Iris pigment epithelial cell (primary cell): ENCODE measurements around the gene ARPC4.
"Not testable (repeated sequence)": the region's sequence is repeated elsewhere in the genome, so short reads cannot be mapped to it uniquely, and the experiment has no call there.

Experiments
- DNase-seq: peaks from one replicate; pipeline ENCODE4 v3.0.0-alpha.2; 2011; ENCODE audit warnings: low read depth

ARPC4 gene

DNA sequence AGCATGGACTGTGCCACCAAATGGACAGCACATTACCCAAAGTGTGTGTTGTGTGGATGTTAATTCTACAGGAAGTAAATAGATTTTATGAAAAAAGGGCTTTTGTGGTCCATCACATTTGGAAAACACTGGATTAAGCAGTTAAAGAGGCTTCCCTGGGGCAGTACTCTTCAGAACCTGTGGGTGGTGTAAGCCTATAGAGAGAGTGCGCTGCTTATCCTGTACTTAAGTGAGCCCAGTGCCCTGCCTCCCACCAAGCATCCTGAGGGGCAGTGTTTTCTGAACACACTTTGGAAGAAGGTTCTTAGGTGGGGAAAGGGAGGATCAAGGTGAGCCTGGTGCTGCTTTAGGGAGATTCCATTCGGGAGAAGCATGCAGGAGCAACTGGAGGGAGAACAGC is 28.1 kb downstream of the ARPC4 start:
- peak; percentile 47 for DNase-seq

DNA sequence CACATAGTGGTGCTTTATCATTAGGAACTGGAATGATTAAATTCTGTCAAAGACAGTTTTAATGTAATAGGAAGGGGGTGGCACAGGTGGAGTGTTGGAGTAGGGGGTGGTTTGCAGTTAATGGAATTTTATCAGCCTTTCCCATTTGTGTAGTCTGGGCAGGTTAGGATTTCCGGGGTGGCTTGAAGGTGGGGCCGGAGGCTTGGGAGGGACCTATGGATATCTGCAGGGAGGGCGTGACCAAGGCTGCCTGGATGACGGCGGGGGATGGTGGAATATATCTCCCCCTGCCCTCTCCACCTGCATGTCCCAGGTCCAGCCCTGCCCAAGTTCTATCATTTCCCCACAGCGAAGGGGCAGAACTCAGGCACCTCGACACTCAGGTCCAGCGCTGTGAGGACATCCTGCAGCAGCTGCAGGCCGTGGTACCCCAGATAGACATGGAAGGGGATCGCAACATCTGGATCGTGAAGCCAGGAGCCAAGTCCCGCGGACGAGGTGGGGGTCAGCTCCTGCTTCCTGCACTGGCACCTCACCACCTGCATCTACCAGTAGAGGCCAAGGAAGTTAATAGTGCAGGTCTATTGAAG is 32.7 kb downstream of the ARPC4 start:
- DNase-seq, result no peak

DNA sequence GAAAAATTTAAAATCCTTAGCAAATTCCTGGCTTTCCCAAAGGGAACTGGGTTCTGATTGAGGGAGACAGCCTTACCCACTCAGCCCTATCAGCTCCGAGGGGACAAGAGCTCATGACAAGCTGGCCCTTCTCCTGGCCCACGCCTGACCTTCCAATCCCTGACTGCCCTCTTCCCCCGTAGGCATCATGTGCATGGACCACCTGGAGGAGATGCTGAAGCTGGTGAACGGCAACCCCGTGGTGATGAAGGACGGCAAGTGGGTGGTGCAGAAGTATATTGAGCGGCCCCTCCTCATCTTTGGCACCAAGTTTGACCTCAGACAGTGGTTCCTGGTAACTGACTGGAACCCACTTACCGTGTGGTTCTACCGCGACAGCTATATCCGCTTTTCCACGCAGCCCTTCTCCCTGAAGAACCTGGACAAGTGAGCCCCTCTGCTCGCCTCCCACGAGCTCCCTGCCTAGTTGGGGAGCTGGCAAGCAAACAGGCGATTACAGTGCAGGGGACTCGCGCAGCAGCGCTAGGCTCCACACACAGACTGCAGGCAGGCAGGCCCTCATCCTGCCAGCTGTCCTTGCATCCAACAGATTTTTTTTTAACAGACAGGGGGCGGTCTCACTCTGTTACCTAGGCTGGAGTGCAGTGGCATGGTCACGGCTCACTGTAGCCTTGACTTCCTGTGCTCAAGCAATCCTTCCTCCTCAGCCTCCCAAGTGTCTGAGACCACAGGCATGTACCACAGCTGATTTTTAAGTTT is 34.1 kb downstream of the ARPC4 start:
- peak; percentile 18 for DNase-seq

GRCh38 chr3:9828801-9829755 is 36.2 kb downstream of the ARPC4 start:
- DNase-seq, result no peak

GRCh38 chr3:9831253-9831652 is 38.4 kb downstream of the ARPC4 start:
- no peak for DNase-seq

DNA sequence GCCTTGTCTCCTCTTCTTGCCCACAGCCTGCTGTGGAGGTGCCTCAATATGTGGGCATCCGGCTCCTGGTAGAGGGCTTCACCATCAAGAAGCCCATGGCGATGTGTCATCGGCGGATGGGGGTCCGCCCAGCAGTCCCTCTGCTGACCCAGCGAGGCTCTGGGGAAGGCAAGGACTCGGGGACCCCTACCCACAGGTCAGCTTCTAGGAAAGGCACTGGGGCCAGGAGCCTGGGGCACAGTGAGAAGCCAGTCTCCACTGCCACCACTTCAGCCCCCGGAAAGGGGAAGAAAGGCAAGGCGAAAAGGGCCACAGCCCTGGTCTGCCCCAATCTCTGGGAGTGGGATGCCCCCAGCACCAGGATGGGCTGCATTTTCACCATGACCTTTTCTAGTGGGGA is 40.2 kb downstream of the ARPC4 start:
- no peak for DNase-seq

DNA sequence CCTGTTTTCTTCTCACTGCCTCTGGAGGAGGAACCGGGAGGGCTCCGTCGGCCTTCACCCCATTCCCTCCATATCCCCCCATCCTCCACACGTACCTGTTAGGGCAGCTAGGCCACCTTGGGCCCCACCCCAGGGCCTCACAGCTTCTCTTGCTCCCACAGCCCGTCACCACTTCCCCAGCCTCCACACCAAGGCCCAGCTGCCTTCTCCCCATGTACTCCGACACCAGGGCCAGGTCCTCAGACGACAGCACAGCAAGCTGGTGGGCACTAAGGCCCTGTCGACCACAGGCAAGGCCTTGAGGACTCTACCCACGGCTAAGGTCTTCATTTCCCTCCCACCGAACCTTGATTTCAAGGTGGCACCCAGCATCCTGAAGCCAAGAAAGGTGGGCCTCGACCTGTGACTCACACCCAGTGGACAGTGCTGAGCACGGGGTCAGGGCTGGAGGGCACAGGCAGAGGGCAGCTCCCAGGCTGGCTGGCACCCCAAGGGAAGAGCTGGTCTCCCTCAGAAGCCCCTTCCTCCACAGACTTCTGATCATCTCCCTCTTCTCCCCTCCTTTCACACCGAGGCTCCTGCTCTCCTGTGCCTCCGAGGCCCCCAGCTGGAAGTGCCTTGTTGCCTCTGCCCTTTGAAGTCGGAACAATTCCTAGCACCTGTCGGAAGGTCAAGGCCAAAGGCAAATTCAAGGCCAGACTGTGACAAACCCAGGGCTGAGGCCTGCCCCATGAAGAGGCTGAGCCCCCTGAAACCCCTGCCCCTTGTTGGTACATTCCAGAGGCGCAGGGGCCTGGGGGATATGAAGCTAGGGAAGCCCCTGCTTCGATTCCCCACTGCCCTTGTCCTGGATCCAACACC is 41.9 kb downstream of the ARPC4 start:
- DNase-seq, result no peak

GRCh38 chr3:9837701-9838582 is 45.1 kb downstream of the ARPC4 start:
- DNase-seq, result no peak

- no peak for DNase-seq
These were observed 46.0 kb downstream of the ARPC4 start for GRCh38 chr3:9838856-9839255.

DNA sequence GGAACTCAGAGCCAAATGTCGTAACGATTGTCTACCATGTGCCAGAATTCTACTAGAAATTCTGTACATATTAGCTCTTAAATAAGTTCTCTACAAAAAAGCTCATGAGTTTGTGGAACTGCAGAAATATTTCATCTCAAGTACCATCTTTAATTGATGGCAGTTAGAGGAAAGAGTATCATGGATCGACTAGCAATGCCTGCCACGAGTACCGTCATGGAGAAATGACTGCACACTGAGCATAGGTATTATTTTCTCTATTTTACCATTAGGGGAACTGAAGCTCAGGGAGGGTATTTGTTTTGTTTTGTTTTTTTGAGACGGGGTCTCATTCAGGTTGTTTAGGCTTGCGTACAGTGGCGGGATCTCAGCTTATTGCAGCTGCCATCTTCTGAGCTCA is 48.1 kb downstream of the ARPC4 start:
- no peak for DNase-seq

DNA sequence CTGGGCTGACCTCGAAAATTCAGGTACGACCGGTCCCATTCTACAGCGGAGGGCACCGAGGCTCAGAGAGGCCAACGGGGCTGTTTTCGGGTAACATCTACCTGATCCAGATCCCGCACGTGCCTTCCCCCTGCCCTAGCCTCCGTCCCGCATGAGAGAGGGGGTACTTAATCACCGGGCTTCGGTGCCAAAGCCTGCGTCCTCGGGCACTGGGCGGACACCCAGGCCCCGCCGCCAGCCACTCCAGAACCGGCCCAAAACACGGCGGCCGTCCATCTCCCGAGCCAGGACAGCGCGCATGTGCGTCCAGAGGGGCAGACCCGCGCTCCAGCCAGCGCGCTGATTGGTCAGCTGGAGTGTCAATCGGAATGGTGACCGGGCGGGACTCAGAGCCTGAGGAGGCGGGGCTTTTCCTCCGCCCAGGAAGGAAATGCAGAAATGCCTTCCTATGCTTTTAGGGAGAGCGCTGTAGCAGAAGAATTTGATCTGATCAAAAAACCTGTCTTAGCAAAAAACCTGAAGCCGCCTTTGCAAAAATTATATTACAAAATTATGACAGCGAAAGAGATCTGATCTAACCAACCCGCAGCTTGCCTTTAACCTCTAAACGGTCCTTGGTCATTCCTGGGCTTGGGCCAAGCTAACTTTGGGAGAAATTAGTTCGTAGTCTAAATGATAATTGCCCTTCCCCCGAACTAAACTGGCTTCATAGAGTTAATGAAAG is 51.0 kb downstream of the ARPC4 start, which contains the start of gene RPUSD3:
RPUSD3 (minus strand) TSS at position 294 of the 724 bp plus-strand sequence; CDS start at position 276, 18 bp downstream.
- peak; percentile 93 for DNase-seq

- DNase-seq, result no peak
These were observed 53.3 kb downstream of the ARPC4 start for GRCh38 chr3:9846231-9846630.

- no peak for DNase-seq
These were observed 54.1 kb downstream of the ARPC4 start for GRCh38 chr3:9846931-9847488.

GRCh38 chr3:9847870-9848269 is 55.0 kb downstream of the ARPC4 start:
- not testable (repeated sequence) for DNase-seq

DNA sequence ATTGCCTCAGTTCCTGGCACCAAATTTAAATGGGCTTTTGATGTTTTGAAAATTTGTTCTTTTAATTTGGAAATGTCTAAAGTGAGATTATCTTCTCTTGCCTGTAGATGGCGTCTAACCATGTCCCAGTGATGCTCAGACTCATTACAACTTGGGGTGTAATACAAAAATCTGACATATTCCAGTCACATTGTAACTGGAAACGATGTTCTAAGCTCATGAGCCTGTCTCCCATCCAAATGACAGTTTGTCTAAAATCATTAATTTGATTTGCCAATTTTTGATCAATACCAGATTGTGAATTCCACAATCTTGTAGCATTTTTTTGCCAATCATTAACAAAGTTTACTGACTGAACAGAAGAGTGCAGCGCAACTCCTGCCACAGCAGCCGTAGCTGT is 56.0 kb downstream of the ARPC4 start:
- peak; percentile 33 for DNase-seq

DNA sequence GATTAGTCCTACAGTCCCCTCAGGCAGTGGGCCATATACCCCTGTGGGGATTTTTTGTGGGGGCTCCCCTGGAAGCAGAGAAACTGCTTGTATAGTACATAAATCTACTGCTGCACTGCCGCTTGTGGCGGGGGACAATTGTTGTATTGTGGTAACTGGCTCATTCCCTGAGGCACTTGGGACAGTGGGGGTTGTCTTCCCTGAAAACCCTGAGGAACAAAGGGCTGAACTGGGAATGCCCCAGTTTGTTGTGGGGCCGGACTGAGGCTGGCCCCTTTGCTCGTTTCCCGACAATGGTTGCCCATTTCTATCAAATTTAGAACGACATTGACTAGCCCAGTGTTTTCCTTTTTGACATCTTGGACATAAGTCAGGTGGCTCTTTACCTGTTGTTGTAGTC is 58.5 kb downstream of the ARPC4 start:
- DNase-seq, result not testable (repeated sequence)

DNA sequence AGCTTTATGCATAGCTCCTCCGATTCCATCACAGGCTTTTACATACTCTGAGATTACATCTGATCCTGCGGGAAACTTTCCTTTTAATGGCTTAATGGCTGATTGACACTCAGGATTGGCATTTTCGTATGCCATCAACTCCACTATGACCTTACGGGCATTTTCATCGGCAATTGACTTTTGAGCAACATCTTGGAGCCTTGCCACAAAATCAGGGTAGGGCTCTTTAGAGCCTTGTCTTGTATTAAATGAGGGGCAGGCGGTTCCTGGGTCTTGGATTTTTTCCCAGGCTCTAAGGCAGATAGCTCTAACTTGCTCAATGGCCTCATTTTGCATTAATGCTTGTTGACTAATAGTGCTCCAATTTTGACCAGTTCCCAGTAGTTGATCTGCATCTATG is 59.0 kb downstream of the ARPC4 start:
- DNase-seq, result not testable (repeated sequence)

- DNase-seq, result no peak
These were observed 59.6 kb downstream of the ARPC4 start for GRCh38 chr3:9852528-9852927.

DNA sequence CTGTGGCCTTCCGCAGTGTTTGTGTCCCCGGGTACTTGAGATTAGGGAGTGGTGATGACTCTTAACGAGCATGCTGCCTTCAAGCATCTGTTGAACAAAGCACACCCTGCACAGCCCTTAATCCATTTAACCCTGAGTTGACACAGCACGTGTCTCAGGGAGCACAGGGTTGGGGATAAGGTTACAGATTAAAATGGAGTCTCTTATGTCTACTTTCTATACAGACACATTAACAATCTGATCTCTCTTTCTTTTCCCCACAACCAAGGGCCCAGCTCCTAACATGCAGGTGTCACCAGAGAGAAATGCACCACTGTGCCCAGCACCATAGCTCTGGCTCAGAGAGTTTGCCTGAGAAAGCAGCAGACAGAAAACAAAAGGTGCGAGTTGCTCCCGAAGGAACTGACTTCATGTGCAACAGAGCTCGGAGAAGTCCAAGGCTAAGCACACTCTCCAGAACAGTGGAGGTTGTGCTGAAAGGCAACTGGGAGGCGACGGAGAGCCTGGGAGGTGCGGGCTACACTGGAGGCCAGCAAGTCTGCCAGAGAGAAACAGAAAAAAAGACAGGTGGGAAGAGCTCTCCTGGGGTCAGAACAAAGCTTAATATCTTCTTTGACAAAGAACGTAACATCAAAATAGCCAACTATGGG is 61.5 kb downstream of the ARPC4 start:
- not testable (repeated sequence) for DNase-seq
